ENCODE results near the gene ABCC2.

GRCh38 chr10:99852481-99853213 lies 70.2 kb downstream of the ABCC2 start:
- TF ChIP-seq CTCF (conservative IDR thresholded peaks at IDR 0.05 in 1 of 2, IDR thresholded peaks at IDR 0.05 in 1 of 2; ENCODE audit: extremely low read depth in 1 of 2, insufficient read depth in 1 of 2, low read depth in 1 of 2, low read length in 2 of 2) = no peak
- TF ChIP-seq EZH2 (IDR thresholded peaks at IDR 0.05; ENCODE audit: borderline replicate concordance, low read length) = no peak

Data from mammary epithelial cell (primary cell).